ENCODE results near the gene CXCL16.

DNA sequence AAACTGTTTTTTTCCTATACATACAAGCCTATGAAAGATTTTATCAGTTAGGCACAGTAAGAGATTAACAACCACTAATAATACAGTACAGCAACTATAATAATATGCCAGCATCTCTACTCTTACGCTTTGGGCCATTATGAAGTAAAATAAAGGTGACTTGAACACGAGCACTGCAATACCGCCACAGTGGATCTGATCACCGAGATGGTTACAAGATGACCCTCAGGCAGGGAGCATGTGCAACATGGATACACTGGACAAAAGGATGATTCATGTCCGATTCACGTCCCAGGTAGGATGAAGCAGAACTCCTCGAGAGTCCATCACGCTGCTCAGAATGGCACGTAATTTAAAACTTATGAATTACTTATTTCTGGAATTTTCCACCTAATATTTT is 46.3 kb downstream of the CXCL16 start:
- TF ChIP-seq, protein P1, sequence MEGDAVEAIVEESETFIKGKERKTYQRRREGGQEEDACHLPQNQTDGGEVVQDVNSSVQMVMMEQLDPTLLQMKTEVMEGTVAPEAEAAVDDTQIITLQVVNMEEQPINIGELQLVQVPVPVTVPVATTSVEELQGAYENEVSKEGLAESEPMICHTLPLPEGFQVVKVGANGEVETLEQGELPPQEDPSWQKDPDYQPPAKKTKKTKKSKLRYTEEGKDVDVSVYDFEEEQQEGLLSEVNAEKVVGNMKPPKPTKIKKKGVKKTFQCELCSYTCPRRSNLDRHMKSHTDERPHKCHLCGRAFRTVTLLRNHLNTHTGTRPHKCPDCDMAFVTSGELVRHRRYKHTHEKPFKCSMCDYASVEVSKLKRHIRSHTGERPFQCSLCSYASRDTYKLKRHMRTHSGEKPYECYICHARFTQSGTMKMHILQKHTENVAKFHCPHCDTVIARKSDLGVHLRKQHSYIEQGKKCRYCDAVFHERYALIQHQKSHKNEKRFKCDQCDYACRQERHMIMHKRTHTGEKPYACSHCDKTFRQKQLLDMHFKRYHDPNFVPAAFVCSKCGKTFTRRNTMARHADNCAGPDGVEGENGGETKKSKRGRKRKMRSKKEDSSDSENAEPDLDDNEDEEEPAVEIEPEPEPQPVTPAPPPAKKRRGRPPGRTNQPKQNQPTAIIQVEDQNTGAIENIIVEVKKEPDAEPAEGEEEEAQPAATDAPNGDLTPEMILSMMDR (IDR thresholded peaks at IDR 0.05 in 2 of 3, conservative IDR thresholded peaks at IDR 0.05 in 1 of 3; ENCODE audit: borderline replicate concordance in 1 of 3, insufficient read depth in 1 of 3, low read depth in 2 of 3, low read length in 2 of 3) = no peak
- TF ChIP-seq POLR2A (IDR thresholded peaks at IDR 0.05; ENCODE audit: borderline replicate concordance, extremely low read depth, insufficient read depth, insufficient read length) (no peak), JUND (IDR thresholded peaks at IDR 0.05) (no peak), RAD21 (IDR thresholded peaks at IDR 0.05; ENCODE audit: low read depth) (no peak), POLR2AphosphoS5 (IDR thresholded peaks at IDR 0.05; ENCODE audit: low read depth, low read length) (no peak), SP1 (IDR thresholded peaks at IDR 0.05; ENCODE audit: low read depth) (no peak), SRF (IDR thresholded peaks at IDR 0.05; ENCODE audit: low read depth) (no peak), EZH2 (IDR thresholded peaks at IDR 0.05) (no peak), CBX3 (IDR thresholded peaks at IDR 0.05; ENCODE audit: low read depth) (no peak), EGR1 (IDR thresholded peaks at IDR 0.05; ENCODE audit: low read depth) (no peak), YY1 (IDR thresholded peaks at IDR 0.05; ENCODE audit: extremely low read depth, insufficient replicate concordance, low read depth, low read length) (no peak)
- TF ChIP-seq, protein P2, sequence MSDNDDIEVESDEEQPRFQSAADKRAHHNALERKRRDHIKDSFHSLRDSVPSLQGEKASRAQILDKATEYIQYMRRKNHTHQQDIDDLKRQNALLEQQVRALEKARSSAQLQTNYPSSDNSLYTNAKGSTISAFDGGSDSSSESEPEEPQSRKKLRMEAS (IDR thresholded peaks at IDR 0.05) = no peak
